GM12865 (cell line): ENCODE data around the gene RTL1.

ENCODE experiments used
- DNase-seq: peaks from one replicate; pipeline ENCODE4 v3.0.0; 2010; ENCODE audit warnings: low read depth
- H3K4me3 ChIP-seq: 2 replicates; pipeline ENCODE4 v1.5.1; 2011; ENCODE audit warnings: mild to moderate bottlenecking, low read depth, low read length, control low read depth
- CTCF ChIP-seq: IDR thresholded peaks from 2 replicates; pipeline ENCODE4 v1.5.1; 2011; ENCODE audit warnings: low read length, control low read depth, low read depth, inconsistent platforms; ENCODE audit not compliant: insufficient read depth; ENCODE audit errors: missing control alignments

The RTL1 gene

GRCh38 chr14:100903672-100904185 is at the start of gene RTL1:
Gene RTL1, minus strand, starts transcription at chr14:100903722. Its CDS starts 18,934 bp downstream, at chr14:100884788.
- TF ChIP-seq CTCF, result no peak
- DNase-seq, result no peak
- no peak within 1 kb of the TSS for H3K4me3 ChIP-seq

GRCh38 chr14:100950024-100950423 is 46.5 kb upstream of the RTL1 start:
- no peak for TF ChIP-seq CTCF
- H3K4me3 ChIP-seq, result no peak overlapping the region
- DNase-seq, result no peak

- no peak for TF ChIP-seq CTCF
- no peak overlapping the region for H3K4me3 ChIP-seq
- DNase-seq, result no peak
These were observed 40.5 kb upstream of the RTL1 start for GRCh38 chr14:100944052-100944451.

- no peak overlapping the region for H3K4me3 ChIP-seq
- no peak for DNase-seq
- TF ChIP-seq CTCF, result no peak
These were observed 26.7 kb upstream of the RTL1 start for GRCh38 chr14:100930270-100930669.

- DNase-seq, result no peak
- no peak for TF ChIP-seq CTCF
- no peak overlapping the region for H3K4me3 ChIP-seq
These were observed 12.0 kb upstream of the RTL1 start for GRCh38 chr14:100915560-100915959.

GRCh38 chr14:100914597-100915021 is 11.1 kb upstream of the RTL1 start:
- no peak overlapping the region for H3K4me3 ChIP-seq
- no peak for TF ChIP-seq CTCF
- no peak for DNase-seq

GRCh38 chr14:100911665-100912316 is 8.3 kb upstream of the RTL1 start:
- no peak for TF ChIP-seq CTCF
- no peak overlapping the region for H3K4me3 ChIP-seq
- DNase-seq, result no peak
